HG03064 (cell line): ENCODE results near the gene ANXA4.

ENCODE experiments used
- ATAC-seq: cut with Tn5 transposase; IDR thresholded peaks from one replicate; pipeline ENCODE4 v1.9.1; 2021; ENCODE audit warnings: low read depth; ENCODE audit not compliant: unreplicated experiment

ANXA4 gene

GRCh38 chr2:69774984-69775982 is 33.3 kb downstream of the ANXA4 start:
- no peak for ATAC-seq

GRCh38 chr2:69776886-69777785 is 35.2 kb downstream of the ANXA4 start:
- ATAC-seq: no peak

- no peak for ATAC-seq
These were observed 35.8 kb downstream of the ANXA4 start for GRCh38 chr2:69777786-69778105.

- no peak for ATAC-seq
These were observed 37.5 kb downstream of the ANXA4 start for GRCh38 chr2:69779258-69780001.

GRCh38 chr2:69780921-69781320 is 39.0 kb downstream of the ANXA4 start:
- ATAC-seq: no peak

- ATAC-seq: no peak
These were observed 39.7 kb downstream of the ANXA4 start for GRCh38 chr2:69781321-69782248.

GRCh38 chr2:69784228-69784627 is 42.3 kb downstream of the ANXA4 start:
- no peak for ATAC-seq

GRCh38 chr2:69785358-69785757 is 43.4 kb downstream of the ANXA4 start:
- no peak for ATAC-seq

- no peak for ATAC-seq
These were observed 44.2 kb downstream of the ANXA4 start for GRCh38 chr2:69786052-69786560.

GRCh38 chr2:69789175-69789721 is 47.3 kb downstream of the ANXA4 start:
- no peak for ATAC-seq

- no peak for ATAC-seq
These were observed 48.1 kb downstream of the ANXA4 start for GRCh38 chr2:69789772-69790600.

- no peak for ATAC-seq
These were observed 48.6 kb downstream of the ANXA4 start for GRCh38 chr2:69790601-69790959.

- no peak for ATAC-seq
These were observed 49.1 kb downstream of the ANXA4 start for GRCh38 chr2:69791045-69791444.

GRCh38 chr2:69796174-69796573 is 54.2 kb downstream of the ANXA4 start:
- ATAC-seq: no peak

- ATAC-seq: no peak
These were observed 55.3 kb downstream of the ANXA4 start for GRCh38 chr2:69797235-69797634.

- ATAC-seq: no peak
These were observed 55.9 kb downstream of the ANXA4 start for GRCh38 chr2:69797836-69798289.

GRCh38 chr2:69798290-69798908 is 56.5 kb downstream of the ANXA4 start:
- no peak for ATAC-seq
